Left lobe of liver (tissue), 2 donors: Measurements from ENCODE around the gene TMEM45B. TPM values are rescaled to one million over a fixed set of nuclear protein-coding genes. Genes with fewer than 3 reads are reported as not detected.
"Not testable (repeated sequence)": the region's sequence is repeated elsewhere in the genome, so short reads cannot be mapped to it uniquely, and the experiment has no call there.

Experiments
- ATAC-seq: fragments of 200-7000 bp; cut with Tn5 transposase; one replicate; pipeline ENCODE4 v1.9.1; 2020; ENCODE audit warnings: mild to moderate bottlenecking, moderate library complexity
- DNase-seq: peaks from one replicate; pipeline ENCODE4 v3.0.0-alpha.2; 2020; ENCODE audit warnings: low spot score
- total RNA-seq: library from RNA; stranded (reverse); gene quantifications from one replicate; pipeline ENCODE4 v1.2.1, GENCODE V29; 2021
- donor health status: DM: no; HTN: no; CAD: no; lungs with moderate emphysema.
- donor health status: DM: no; HTN: yes; CAD: no.

Gene TMEM45B
- total RNA-seq, 1 donor from 2014 or later: 16.1 TPM

DNA sequence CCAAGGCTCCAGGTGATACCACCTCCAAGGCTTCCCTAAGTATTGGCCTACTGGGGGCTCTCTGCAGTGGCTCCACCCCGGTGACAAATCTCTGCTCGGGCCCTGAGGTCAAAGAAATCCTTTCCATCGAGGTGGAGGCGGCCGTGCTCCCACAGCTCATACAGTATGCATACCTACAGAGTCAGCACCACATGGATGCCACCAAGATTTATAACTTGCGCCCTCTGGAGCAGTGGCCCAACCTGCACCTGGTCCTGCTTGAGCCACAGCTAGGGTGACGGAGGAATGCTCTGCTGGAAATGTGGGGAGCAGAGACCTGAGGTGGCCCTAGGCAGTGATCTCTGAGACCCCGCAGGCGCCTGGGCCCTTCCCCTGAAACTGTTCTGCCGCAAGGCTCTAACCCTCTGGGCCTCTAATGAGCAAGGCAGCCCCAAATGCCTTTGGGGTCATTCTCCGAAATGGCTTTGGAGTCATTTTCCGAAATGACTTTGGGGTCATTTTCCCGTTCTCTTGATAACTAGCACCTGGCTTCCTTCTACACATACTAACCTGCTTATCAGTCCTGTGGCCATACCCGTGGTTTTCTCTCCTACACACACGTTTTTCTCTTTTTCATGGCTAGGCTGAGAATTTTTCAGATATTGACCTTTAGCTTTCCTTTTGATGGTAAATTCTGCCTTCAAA is 33.9 kb downstream of the TMEM45B start:
- ATAC-seq: no peak
- DNase-seq: no peak

DNA sequence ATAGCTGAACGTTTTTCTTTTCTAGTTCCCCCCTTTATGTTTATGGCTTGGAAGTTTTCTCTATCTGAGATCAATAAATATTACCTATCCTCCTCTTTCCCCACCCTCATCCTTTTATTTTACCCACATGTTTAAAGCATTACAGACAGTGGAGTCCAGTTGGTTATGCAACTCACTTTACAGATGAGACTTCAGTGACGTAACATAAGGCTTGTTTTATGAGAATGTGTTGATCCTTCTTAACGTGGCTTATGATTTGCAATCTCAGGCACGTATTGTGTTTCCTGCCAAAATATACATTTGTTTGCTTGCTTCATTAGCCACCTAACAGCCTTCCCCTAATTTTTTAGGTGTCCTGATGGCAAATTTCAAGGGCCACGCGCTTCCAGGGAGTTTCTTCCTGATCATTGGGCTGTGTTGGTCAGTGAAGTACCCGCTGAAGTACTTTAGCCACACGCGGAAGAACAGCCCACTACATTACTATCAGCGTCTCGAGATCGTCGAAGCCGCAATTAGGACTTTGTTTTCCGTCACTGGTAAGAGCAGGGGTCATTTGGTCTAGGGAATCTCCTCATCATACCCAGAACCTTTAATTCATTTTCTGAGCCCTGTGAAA is 36.6 kb downstream of the TMEM45B start:
- ATAC-seq (no peak), DNase-seq (no peak)

DNA sequence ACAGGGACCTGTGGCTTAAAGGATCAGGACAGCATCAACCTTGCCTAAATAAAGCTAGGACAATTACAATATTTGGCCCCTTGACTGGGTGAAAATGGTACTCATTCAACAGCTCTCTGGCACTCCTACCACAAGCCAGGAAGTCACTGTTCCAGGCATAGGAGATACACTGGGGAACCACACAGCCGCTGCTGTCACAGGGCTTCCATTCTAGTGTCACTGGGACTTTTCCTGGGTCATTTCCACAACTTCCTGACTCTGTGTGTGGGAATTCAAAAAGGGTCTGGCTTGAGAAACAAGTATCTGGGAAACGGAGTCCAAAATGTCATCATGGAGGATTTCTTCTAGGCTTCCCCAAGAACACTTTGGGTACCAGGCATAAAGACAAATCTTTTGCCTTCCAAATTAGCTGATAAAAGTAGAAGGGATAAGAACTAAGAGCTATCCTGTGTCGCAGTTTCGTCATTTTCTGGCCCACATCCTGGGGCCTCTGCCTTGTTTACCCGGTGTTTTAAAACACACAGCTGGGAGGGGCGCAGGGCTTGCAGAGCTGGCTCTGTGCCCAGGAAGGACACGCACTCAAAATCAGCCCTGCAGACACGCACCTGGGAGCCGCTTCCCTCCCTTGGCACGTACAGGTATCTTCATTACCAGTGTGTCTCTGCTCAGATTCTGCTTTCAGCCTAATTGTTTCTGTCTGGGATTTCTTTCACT is 38.0 kb downstream of the TMEM45B start:
- ATAC-seq: peak; percentile 93
- DNase-seq: peak; percentile 92

DNA sequence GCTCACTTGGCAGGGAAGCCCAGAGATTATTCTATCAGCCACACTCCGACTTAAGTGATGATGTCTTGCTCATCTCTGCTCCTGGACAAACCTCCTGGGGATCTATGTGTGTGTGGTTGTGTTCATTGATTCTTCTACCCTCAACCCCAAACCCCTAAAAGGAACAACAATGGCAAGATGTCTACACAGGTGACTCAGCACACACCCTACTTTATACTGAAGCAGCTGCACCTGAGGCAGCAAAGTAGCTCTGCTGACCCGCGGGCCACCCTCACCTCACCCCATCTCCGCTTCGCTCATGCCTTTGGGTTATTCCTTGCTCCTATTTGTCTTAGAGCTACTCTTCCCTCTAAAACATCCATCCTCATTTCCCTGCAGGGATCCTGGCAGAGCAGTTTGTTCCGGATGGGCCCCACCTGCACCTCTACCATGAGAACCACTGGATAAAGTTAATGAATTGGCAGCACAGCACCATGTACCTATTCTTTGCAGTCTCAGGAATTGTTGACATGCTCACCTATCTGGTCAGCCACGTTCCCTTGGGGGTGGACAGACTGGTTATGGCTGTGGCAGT is 38.7 kb downstream of the TMEM45B start:
- ATAC-seq (peak; percentile 11), DNase-seq (no peak)

DNA sequence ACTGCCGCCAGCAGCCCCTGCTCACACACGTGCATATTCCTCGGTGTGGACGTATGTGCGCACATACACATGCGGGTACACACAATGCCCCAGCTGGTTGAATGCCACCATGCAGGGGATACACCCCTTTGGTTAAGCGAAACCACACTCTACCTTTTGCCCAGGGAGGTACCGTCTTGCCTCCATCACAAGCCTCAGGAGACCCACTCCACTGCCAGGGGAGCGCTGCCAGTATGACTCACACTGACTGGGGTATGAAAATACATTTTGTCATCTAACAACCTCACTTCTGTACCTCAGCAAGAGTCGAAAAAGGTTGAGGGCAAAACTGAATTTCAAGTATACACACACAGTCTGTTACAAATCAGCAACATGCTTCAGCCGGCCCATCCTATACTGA is 39.4 kb downstream of the TMEM45B start:
- DNase-seq: no peak
- ATAC-seq: no peak

DNA sequence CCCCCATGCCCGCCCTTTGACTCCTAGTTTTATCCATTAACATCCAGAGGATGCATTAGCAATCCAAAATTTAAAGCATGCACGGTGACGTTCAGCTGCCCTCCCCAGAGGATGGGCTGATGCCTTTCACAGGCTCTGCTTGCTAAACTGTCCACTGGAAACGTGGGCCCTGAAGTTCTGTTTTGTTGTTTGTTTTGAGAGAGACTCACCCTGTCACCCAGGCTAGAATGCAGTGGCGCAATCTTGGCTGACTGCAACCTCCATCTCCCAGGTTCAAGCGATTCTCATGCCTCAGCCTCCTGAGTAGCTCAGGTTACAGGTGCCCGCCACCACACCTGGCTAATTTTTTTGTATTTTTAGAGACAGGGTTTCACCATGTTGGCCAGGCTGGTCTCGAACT is 40.4 kb downstream of the TMEM45B start:
- no peak for ATAC-seq
- no peak for DNase-seq

DNA sequence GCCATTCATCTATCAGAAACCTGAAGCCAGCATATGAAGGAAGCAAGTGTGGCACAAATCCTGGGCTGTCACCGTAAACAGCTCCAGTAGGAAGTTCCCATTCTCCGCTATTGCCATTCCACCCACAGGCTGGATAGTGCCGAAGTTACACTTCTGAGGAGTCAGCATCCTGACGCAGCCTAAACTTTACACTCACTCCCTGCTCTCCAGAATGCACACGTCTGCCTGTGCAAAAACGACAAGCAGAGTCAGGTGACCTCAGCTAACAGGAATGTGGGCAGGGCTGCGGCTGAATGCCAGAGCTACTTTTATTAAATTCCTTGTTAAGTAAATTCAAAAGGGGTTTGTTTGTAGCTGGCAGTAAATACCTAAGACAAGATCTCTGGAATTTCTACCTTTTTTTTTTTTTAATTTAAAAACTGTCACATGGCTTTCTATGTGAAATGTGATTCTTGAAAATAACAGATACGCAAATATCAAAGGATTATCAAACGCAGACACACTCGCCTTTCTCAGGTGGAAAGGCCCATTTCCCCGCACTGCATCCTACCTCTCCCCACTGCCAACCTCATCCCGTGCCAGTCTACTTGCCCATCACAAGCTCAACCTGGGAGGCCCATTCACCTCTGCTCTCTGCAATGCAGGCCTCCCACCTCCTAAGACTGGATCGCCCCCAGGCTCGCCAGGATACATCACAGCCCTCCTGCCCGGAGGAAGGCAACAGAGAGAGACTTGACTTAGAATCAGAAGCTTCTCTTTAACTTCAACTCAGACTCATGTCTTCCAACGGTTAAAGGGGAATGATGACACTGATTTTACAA is 46.3 kb downstream of the TMEM45B start:
- no peak for DNase-seq

DNA sequence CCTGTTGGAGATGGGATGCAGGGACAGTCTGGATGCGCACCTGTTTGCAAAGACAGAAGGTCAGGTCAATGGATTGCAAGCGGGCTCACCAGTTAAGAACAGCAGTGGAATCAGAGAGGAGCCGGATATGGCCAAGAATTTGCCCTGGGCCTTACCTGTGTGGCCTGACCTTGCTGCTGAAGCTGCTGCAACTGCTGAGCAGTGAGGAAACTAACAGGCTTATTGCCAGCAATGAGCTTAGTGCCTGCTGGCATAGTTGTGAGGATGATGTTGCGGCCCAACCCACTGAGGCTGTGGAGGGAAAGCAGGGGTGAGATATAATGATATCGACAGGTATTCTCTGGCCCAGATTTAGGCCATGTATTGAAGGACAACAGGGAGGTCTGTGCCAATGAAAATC is 49.2 kb downstream of the TMEM45B start:
- peak; percentile 87 for ATAC-seq
- peak; percentile 56 for DNase-seq

More for the DNA sequence above, 46.3 kb downstream of the TMEM45B start:
- peak; percentile 30 for ATAC-seq

DNA sequence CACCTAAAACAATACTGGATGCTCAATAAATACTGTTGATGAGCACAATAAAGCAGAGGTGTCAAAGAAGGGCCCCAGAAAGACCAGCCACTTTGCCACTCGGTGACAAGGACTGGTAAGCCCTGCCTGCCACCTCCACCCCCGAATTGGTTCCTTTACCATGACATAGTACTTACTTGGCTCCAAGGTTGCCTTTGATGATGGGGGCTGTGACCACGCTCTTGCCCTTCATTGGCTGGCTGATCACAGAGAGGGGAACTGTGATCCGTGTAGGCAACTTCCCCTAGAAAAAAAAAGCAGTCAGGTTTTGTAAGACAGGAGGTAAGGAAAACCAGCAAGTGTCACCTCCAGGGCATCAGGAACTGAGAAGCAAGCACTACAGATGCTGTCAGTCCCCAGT is 50.1 kb downstream of the TMEM45B start:
- ATAC-seq: no peak
- no peak for DNase-seq

DNA sequence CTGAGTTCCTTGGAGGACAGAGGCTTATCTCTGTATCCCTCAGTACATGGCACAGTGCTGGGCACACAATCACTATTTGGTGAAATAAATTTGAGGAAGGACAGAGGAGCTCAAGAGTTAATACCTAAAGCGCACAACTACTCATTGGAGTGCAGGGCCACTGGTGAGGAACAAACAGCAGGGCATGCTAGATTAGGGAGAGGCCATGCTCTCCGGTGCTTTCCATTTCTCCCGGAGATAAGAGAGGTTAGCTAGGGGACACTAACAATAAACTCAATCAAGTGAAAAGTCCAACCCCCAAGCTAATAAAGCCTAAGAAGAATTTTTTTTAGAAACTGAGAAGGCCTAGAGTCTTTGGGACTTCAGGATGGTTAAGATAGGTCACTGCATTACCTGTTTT is 50.7 kb downstream of the TMEM45B start:
- ATAC-seq (no peak), DNase-seq (no peak)

DNA sequence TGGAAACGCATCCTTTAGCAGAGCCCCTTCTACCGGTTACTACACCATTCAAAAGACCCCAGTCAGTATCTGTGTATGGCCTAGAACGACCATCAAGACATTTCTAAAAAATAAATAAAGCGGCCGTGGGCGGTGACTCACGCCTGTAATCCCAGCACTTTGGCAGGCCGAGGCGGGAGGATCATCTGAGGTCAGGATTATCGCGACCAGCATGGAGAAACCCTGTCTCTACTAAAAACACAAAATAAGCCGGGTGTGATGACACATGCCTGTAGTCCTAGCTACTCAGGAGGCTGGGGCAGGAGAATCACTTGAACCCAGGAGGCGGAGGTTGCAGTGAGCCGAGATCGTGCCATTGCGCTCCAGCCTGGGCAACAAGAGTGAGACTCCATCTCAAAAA is 53.0 kb downstream of the TMEM45B start:
- ATAC-seq, DNase-seq: not testable (repeated sequence)

DNA sequence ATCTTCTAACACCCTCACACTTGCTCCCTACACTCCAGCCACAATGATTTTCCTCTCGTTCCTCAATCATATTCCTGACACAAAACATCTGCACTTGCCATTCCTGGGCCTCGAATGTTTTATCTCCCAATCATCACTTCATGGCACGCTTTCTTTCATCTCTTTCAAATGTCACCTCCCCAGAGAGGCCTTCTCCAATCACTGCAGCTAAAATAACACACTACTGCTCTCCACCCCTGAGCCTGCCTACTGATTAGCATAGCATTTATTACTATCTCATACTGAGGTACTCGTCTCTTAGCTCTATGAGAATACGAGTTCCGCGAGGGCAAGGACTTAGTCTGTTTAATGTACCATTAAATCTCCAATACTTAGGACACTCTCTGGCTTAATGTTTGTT is 56.3 kb downstream of the TMEM45B start:
- DNase-seq (no peak), ATAC-seq (no peak)

DNA sequence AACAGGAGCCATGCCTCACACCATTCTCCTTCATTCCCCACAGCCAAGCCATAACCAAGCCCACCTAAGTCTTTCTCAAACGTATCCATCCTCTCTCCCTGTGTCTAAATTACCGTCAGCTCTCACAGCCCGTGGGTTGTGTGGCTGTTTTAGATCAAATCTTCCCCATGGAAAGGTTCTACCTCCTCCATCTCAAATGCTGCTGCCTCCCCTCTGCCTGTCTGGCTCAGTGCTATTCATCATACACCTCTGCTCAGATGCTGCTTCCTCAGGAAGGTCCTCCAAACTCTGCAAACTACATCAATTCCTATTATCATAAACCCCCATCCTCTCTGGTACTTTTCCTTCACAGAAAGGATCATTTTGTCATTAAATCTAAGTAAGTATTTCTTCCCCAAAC is 64.7 kb downstream of the TMEM45B start:
- DNase-seq: no peak

DNA sequence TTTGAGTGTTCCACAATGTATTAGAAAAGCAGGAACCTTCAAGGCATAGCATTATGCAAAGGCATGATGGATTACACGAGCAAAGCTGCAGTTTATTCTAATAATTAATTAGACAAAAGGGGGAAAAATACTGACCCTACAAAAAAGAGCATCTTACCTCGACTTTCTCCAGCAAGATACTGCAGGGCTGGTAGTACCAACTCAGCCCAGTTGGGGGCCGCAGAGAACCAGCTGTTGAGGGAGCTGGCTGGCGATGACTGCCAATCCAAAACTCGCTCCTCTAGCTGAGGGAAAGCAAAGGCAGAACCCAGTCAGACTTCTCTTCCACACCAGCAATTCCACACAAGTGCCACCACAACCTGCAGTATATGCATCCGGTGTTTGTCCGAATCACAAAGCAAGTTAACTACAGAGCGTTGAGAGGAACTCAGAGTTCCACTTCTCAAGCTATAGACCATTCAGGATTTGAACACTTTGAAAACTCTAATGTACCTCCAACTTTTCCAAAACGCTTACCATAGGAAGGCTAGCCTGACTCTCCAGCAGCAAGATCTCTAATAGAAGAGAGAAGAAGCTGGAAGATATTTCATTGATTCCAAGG is 66.0 kb downstream of the TMEM45B start:
- ATAC-seq (peak; percentile 91), DNase-seq (no peak)

More for the DNA sequence above, 64.7 kb downstream of the TMEM45B start:
- no peak for ATAC-seq

DNA sequence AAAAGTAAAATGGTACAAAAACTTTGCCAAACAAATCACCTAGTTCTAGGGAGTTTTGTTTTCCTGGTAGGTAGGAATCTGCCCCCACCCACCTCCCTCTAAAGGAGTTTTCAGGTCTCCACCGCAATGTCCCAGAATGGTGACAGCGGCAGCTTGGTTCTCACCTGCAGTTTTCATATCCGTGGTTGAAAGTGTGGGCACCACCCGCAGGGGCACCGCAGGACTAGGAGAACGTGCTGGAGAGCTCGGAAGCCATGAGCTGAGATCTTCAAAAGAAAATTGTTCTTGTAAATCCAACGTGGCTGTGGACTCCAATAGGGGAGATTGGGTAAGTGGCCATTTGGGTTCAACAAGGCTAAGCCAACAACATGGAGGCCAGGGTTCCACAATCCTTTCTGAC is 68.9 kb downstream of the TMEM45B start:
- ATAC-seq: no peak
- DNase-seq: no peak

DNA sequence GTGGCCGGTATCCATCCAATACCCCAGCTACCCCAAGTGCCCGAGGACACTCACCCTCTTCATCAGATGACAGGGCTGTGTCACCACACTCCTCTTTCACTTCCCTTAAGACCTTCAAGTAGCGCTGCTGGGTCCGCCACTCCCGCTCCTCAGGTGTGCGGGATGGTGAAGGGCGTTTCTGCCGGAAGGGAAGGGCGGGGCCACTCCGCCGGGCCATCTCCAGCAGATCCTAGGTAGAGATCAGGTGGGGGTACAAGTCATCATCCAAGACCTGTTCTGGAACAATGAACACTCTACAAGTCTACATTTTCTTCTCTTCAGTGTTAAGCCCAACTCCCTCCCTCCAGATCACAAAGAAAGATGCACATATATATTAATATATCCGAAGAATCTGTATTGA is 69.7 kb downstream of the TMEM45B start:
- DNase-seq (no peak), ATAC-seq (no peak)

DNA sequence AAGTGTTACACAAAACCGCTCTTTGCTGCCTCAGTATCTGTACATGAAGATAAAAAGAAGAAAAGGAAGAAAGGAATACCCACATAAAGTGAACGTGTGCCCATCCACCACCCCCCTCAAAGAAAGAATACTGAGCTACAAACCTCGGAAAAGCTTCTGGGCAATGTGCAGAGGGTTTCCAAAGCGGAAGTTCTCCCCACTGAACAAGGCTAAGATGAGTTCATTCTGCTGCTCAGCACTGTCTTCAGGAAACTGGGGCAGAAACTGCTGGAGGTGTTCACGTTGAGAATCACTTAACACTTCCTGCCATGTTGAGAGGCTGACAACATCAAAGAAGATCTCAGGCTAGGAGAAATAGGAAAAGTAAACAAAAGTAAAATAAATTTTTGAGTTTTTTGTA is 72.8 kb downstream of the TMEM45B start:
- no peak for ATAC-seq

DNA sequence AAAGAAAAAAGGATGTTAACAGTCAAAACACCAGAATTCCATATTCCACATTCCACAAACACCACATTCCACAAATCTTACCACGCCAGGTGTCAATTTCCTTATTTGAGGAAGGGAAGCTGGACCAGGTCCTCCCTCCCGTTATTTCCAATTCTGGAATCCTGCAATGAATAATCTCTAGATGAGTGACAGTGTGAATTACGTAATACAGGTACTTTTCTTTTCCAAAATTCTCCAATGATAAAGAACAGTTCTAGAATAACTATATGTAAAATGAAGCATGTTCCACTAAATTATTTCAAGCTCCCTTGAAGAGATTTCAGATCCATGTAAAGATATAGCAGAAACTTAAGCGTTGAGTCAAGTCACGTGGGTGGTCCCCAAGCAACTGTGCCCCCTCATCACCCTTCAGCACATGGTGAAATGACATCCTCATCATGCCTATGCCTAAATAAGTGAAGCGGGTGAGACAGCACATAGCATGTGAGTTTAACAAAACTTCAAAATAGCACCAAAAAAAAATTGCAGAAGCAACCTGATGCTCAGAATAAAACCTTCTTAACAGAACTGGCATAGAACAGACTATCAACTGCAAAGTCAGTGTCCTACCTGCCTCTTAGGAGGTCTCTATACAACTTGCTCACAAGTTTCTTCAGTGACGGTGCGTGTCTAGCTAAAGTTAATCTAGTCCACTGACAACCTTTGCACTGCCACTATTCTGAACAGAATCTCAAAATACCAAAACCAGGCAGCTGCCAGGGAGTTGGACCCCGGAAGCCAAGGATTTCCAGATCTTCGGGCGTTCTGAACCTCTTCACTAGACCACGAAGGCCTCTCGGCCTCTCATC is 78.9 kb downstream of the TMEM45B start:
- DNase-seq: no peak
- peak; percentile 51 for ATAC-seq

More for the DNA sequence above, 72.8 kb downstream of the TMEM45B start:
- no peak for DNase-seq
